ENCODE data around the gene HTR3C.
"Not testable (repeated sequence)": the region's sequence is repeated elsewhere in the genome, so short reads cannot be mapped to it uniquely, and the experiment has no call there.

Gene HTR3C

DNA sequence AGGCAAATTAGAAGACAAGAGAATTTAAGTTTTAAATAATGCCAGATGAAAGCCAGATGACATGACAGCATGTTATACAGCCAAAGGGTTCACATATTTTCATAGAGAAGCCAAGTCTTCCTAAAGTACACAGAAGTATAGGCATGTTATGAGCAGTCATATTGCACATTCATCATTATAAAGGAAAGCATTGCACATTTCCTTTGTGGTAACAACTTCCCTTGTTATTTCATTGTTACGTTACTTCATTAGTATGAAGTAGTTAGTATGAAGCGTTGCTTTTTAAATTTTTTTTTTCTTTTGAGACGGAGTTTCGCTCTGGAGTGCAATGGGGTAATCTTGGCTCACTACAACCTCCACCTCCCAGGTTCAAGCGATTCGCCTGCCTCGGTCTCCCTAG, 30.5 kb upstream of the HTR3C start:
- H3K4me3 ChIP-seq (ENCODE audit: low read depth, low read length): no peak overlapping the region
- TF ChIP-seq, protein P1, sequence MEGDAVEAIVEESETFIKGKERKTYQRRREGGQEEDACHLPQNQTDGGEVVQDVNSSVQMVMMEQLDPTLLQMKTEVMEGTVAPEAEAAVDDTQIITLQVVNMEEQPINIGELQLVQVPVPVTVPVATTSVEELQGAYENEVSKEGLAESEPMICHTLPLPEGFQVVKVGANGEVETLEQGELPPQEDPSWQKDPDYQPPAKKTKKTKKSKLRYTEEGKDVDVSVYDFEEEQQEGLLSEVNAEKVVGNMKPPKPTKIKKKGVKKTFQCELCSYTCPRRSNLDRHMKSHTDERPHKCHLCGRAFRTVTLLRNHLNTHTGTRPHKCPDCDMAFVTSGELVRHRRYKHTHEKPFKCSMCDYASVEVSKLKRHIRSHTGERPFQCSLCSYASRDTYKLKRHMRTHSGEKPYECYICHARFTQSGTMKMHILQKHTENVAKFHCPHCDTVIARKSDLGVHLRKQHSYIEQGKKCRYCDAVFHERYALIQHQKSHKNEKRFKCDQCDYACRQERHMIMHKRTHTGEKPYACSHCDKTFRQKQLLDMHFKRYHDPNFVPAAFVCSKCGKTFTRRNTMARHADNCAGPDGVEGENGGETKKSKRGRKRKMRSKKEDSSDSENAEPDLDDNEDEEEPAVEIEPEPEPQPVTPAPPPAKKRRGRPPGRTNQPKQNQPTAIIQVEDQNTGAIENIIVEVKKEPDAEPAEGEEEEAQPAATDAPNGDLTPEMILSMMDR (IDR thresholded peaks at IDR 0.05; ENCODE audit: low read depth, low read length): no peak

DNA sequence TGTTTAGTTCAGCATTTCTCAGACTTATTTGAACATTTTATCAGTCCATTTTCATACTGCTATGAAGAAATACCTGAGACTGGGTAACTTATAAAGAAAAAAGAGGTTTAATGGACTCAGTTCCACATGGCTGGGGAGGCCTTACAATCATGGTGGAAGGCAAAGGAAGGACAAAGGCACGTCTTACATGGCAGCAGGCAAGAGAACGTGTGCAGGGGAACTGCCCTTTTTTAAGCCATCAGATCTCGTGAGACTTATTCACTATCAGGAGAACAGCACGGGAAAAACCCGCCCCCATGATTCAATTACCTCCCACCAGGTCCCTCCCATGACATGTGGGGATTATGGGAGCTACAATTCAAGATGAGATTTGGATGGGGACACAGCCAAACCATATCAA, 27.6 kb upstream of the HTR3C start:
- H3K4me3 ChIP-seq (ENCODE audit: low read depth, low read length): not testable (repeated sequence)

DNA sequence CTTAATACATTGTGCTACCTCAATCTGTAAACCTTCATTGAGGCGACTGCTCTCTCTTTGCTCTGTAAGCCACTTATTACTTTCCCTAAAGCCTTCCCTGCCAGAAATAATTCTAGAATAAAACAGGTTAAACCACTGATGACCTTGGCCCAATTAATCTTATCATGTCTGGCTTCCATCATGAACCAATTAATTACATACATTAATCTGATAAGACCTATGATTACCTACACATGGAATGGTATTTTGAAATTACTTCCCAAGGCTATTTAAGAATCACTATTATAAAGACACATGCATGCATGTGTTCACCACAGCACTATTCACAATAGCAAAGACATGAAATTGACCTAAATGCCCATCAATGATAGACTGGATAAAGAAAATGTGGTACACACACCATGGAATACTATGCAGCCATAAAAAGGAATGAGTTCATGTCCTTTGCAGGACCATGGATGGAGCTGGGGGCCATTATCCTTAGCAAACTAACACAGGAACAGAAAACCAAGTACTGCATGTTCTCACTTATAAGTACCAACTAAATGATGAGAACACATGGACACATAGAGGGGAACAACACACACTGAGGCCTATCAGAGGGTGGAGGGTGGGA, 24.5 kb upstream of the HTR3C start:
- H3K4me3 ChIP-seq (ENCODE audit: low read depth, low read length): not testable (repeated sequence)

DNA sequence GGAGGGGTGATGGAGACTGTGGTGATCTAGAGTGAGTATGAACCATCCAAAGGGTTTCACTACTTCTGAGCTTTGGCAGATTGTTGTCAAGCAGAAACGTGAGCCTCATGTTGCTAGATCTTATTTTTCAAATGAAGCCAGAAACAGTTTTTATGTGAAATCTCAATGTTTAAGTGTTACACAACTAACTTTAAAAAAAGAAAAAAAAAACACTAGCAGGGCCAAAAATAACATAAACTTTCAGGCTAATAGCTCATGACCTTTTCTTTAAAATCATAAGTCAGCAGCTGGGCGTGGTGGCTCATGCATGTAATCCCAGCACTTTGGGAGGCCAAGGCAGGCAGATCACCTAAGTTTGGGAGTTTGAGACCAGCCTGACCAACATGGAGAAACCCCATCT, 23.4 kb upstream of the HTR3C start:
- TF ChIP-seq, protein P1 (IDR thresholded peaks at IDR 0.05; ENCODE audit: low read depth, low read length): no peak

DNA sequence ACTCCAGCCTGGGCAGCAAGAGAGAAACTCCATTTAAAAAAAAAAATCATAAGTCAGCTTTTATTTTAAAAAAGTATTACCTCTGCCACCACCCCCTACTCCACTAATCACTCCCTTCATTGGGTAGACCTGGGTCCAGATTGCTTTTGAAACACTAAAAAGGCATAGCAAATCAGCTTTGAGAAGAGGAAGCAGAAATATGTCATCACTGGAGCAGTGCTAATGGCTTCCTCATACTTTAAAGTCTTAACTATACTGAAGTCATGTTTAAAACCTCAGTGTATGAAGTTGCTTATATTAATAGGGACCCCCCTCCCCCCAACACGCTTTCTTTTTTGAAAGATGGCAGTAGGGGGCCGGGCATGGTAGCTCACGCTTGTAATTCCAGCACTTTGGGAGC, 22.3 kb upstream of the HTR3C start:
- H3K4me3 ChIP-seq (ENCODE audit: low read depth, low read length): no peak overlapping the region
- TF ChIP-seq, protein P1 (IDR thresholded peaks at IDR 0.05; ENCODE audit: low read depth, low read length): no peak

More for the DNA sequence above, 23.4 kb upstream of the HTR3C start:
- H3K4me3 ChIP-seq (ENCODE audit: low read depth, low read length): no peak overlapping the region

DNA sequence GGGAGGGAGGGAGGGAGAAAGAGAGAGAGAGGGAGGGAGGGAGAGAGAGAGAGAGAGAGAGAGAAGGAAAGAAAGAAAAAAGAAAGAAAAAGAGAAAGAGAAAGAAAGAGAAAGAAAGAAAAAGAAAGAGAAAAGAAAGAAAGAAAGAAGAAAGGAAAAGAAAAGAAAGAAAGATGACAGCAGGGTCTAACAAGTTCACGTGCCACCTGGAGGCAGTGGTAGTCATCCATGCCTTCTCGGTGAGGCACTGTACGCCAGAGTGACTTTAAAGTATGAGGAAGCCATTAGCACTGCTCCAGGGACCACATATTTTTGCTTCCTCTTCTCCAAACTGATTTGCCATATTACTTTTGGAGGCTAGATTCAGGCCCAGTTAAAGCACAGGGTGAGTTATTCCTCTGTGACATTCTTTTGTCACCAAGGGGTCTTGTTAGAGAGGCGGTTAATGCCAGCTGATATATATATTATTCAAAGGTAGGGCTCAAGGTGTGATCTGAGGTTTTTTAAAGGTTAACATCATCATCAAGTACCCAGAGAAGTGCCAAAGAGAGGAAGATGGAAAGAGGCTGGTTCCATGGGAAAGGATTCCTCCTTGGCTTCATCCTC, 21.6 kb upstream of the HTR3C start, which contains the start of gene HTR3D:
TSS of gene HTR3D (plus strand) at position 556 of the 606 bp plus-strand sequence. CDS start at position 556, 0 bp downstream.
- TF ChIP-seq, protein P1 (IDR thresholded peaks at IDR 0.05; ENCODE audit: low read depth, low read length): no peak

GRCh38 chr3:184037816-184038215, 15.0 kb upstream of the HTR3C start:
- no peak overlapping the region for H3K4me3 ChIP-seq (ENCODE audit: low read depth, low read length)
- TF ChIP-seq, protein P1 (IDR thresholded peaks at IDR 0.05; ENCODE audit: low read depth, low read length): no peak

More for the DNA sequence above, 21.6 kb upstream of the HTR3C start, which contains the start of gene HTR3D:
- H3K4me3 ChIP-seq (ENCODE audit: low read depth, low read length): no peak within 1 kb of the TSS

DNA sequence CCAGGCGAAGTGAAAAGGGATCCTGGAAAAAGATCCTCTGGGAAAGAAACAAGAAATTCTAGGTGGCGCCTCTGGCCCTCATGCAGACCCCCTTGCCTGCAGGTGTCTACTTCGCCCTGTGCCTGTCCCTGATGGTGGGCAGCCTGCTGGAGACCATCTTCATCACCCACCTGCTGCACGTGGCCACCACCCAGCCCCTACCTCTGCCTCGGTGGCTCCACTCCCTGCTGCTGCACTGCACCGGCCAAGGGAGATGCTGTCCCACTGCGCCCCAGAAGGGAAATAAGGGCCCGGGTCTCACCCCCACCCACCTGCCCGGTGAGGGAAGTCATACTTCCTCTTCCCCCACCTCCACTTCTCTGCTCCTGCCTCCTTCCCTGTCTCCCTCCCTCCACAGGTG, 14.5 kb upstream of the HTR3C start:
- not testable (repeated sequence) for H3K4me3 ChIP-seq (ENCODE audit: low read depth, low read length)

DNA sequence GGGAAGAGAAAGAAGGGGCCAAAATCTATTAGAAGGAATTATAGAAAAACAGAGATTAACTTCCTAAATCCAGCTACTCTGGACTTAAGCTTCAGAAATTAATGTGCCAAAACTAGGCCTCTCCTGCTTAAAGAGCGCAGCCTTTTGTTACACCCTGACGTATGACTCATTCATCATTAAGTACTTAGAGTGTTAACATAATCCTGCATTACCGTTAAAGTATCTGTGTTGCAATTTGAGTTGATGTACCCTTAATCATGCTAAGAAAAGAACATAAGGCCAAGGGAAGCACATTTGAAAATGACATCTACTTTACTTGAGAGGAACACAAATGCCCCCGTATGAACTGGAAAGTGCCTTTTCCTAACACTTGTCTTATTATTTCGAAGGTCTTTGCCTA, 13.4 kb upstream of the HTR3C start:
- TF ChIP-seq, protein P1 (IDR thresholded peaks at IDR 0.05; ENCODE audit: low read depth, low read length): no peak

More for the DNA sequence above, 13.4 kb upstream of the HTR3C start:
- H3K4me3 ChIP-seq (ENCODE audit: low read depth, low read length): no peak overlapping the region

All from WI38 (cell line).